DMS153 (cell line): Measurements from ENCODE around the gene RALGAPA2.

Experiments used
- DNase-seq: peaks from one replicate; lab custom pipeline; 2025; lab: John Stamatoyannopoulos, UW

Gene RALGAPA2

DNA sequence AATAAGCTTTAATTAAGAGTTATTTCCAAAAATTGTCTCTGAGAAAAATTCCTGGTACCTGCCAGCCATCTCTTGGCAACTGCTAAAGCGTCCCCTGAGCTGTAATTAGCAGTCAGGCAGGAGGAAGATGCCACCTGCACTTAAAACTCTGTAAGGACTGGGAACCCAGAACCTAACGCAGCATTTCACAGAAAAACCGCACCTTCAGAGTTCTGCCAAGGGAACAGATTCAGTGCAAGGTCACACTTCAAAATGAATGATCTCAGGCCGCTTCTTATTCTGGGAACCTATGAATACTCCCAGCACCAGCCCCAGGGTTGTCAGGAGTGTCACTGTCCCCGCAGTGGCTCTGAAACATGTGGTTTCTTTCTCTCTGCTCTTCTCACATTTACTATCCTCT is 307.8 kb downstream of the RALGAPA2 start:
- no peak for DNase-seq

DNA sequence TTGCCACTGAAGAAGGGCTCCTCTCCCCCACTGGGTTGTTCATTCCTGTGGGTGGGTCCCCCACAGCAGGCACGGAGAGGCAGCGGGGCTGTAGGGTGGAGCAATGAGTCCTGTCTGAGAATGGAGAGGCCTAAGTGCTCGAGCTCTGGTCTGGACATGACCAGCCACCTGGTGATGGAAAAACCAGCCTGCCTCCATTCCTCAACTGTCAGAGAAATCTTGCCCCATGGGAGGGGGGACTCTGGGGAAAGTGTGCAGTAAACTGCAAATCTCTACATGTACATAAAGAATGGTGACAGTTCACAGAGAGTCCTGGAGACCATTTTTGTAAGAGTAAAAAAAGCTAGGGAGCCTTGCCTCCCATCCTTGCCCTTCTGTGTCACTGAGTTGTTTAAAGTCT is 310.5 kb downstream of the RALGAPA2 start:
- no peak for DNase-seq

GRCh38 chr20:20399531-20400500 is 312.6 kb downstream of the RALGAPA2 start:
- no peak for DNase-seq

- no peak for DNase-seq
These were observed 314.3 kb downstream of the RALGAPA2 start for GRCh38 chr20:20398123-20398522.

DNA sequence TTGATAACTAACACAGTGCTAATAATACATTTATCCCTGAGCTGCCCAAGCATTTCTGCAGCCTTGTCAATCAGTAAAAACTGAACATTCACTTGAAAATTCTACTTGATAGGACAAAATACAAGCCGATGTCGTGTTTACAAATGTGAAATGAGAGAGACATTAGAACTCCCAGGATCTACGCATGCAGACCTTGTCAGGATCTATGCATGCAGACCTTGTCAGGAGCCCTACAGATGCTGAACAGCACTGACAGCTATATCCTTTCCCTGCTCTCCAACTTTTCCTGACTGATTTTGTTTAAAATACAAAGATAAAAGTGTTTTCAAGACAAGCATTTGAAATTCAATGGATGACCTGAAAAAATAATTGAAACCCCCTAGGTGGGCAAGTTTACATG is 315.6 kb downstream of the RALGAPA2 start:
- no peak for DNase-seq

DNA sequence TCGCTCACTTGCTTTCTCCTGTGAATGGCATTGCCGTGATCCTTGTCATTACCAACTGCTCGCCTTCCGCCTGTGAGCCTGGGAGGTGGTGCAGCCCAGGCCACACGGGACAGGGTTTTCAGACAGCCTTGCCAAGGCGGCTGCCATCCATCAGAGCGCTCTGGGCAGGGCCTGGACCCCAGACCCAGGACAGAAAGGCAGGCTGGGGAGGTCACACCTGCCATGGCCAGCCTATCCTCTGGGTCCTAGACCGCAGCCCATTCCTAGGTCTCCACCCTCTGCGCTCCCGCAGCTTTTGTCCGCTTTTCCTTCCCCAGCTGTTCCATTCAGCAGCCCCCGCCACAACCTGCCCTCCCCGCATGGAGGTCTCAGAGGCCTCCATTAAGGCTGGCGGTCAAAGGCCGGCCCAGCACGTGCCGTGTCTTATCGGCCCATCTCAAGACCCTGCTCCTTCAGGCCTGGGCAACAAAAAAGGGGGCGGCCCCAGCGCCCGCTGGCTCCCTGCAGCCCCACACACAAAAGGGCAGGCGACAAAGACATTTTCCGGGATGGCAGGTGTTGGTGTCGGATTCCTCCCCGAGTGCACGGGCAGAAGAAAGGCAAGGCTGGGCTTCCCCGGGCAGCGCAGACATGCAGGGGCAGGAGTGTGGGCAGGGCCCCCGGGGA is 316.4 kb downstream of the RALGAPA2 start:
- peak; percentile 82 for DNase-seq

- DNase-seq: no peak
These were observed 317.4 kb downstream of the RALGAPA2 start for GRCh38 chr20:20395087-20395486.

- DNase-seq: no peak
These were observed 319.0 kb downstream of the RALGAPA2 start for GRCh38 chr20:20393207-20394120.

GRCh38 chr20:20391766-20392165 is 320.7 kb downstream of the RALGAPA2 start:
- DNase-seq: no peak

- no peak for DNase-seq
These were observed 321.3 kb downstream of the RALGAPA2 start for GRCh38 chr20:20391115-20391514.

DNA sequence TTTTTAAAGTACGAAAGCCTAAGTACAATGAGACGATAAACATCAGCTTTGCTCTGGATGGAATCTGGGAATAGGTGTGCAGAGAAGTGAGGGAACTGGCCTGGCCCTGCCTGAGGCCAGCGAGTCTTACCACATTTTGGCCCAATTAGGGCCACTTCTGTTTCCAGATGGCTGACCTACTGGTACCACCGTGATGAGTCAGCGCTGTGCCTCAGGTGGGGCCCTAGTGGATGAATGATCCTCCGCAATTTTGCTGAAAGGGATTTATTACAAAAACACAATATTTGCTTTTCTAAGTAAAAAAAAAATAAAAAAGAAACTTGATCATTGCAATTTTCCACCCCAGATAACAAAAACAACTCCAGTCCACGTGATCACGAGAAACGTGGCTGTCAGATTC is 322.1 kb downstream of the RALGAPA2 start:
- no peak for DNase-seq

GRCh38 chr20:20386192-20386591 is 326.3 kb downstream of the RALGAPA2 start:
- DNase-seq: no peak

DNA sequence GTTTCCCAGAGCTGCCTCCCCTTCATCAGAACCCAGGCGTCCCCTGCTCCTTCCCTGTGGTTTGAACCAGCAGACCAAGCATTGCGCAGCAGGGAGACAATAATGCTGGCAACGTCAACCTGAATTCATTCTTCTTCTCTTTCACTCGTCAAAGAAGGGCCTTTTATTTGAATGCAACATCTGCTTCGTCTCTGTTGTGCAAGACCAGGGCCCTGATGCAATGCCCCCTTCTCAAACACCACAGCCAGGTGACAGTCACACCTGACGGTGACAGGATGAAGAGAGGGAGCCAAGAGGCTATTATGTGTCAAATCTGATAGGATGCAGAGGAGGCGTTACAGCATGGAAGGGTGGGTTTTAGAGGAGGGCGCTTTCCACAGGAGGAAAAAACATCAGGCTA is 336.6 kb downstream of the RALGAPA2 start:
- DNase-seq: peak; percentile 90

- DNase-seq: peak; percentile 85
These were observed 339.3 kb downstream of the RALGAPA2 start for GRCh38 chr20:20373091-20373571.

DNA sequence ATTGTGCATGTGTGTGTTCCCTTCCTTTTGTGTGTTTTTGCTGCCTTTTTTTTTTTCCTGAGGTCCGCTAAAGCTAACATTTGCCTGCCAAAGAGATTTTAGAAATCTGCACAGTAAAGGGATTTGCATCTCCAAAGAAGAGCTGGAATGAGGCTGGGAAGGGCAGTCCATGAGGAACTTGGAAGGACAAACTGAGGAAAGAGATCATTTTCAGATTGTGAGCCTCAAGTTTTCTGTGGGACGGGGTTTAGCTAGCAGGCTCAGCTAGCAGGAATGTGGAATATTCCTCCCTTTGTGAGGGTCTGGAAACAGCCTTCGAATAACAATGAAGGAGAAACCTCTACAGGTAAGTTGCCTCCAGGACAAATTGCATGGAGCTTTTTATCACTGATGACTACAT is 340.8 kb downstream of the RALGAPA2 start:
- no peak for DNase-seq

GRCh38 chr20:20371083-20371482 is 341.4 kb downstream of the RALGAPA2 start:
- no peak for DNase-seq

DNA sequence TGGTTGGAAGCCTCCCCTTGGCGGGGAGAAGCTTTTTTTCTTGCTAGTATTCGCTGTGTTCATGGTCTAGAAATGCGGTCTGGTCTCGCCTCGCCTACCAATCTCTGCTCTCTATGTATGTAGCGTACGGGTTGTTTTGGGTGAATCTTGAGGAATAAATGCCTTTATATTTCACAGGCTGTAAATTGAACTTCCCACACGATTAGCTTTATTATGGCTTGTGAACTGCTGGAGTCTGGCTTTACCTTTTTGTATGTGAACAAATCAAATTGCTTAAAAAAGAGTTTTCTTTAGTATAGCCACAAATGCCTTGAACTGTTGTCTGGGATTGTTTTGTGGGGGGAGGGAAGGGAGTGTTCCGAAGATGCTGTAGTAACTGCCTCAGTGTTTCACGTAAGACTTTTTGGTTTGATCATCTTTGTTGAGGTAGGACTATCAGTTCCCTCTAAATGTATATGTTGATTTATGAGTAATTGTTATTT is 342.3 kb downstream of the RALGAPA2 start:
- no peak for DNase-seq

GRCh38 chr20:20369250-20370093 is 343.0 kb downstream of the RALGAPA2 start:
- DNase-seq: peak; percentile 54

DNA sequence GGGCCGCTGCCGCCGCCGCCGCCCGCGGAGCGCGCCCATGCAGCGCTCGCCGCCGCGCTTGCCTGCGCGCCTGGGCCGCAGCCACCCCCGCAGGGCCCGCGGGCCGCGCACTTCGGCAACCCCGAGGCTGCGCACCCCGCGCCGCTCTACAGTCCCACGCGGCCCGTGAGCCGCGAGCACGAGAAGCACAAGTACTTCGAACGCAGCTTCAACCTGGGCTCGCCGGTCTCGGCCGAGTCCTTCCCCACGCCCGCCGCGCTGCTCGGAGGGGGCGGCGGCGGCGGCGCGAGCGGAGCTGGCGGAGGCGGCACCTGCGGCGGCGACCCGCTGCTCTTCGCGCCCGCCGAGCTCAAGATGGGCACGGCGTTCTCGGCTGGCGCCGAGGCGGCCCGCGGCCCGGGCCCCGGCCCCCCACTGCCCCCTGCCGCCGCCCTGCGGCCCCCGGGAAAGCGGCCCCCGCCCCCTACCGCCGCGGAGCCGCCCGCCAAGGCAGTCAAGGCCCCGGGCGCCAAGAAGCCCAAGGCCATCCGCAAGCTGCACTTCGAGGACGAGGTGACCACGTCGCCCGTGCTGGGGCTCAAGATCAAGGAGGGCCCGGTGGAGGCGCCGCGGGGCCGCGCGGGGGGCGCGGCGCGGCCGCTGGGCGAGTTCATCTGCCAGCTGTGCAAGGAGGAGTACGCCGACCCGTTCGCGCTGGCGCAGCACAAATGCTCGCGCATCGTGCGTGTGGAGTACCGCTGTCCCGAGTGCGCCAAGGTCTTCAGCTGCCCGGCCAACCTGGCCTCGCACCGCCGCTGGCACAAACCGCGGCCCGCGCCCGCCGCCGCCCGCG is 343.8 kb downstream of the RALGAPA2 start:
- DNase-seq: no peak
